Liver (tissue), 3 donors: ENCODE measurements around the gene FANCE.

Experiments used
- CTCF ChIP-seq: fragments of 150-350 bp; IDR thresholded peaks from 2 replicates; pipeline ENCODE4 v1.5.1; 2017; ENCODE audit warnings: improper control_type of control experiment, low read depth, low read length; ENCODE audit not compliant: missing input control
- GABPA ChIP-seq, 2 donors: IDR thresholded peaks in 1 of 2; conservative IDR thresholded peaks in 1 of 2; 2 replicates each; pipeline ENCODE4 v1.6.1; 2016; ENCODE audit warnings: antibody characterized with exemption in 2 of 2, mild to moderate bottlenecking in 1 of 2, moderate library complexity in 1 of 2
- JUND ChIP-seq, 2 donors: IDR thresholded peaks; 2 replicates each; pipeline ENCODE4 v1.6.1; 2016; ENCODE audit warnings: antibody characterized with exemption in 2 of 2
- NR2F2 ChIP-seq: IDR thresholded peaks from 2 replicates; pipeline ENCODE4 v1.6.1; 2016; ENCODE audit warnings: antibody characterized with exemption
- RXRA ChIP-seq, 2 donors: IDR thresholded peaks; 2 replicates each; pipeline ENCODE4 v1.6.1; 2017 to 2018; ENCODE audit warnings: antibody characterized with exemption in 2 of 2, mild to moderate bottlenecking in 1 of 2
- SP1 ChIP-seq: IDR thresholded peaks from 2 replicates; pipeline ENCODE4 v1.6.1; 2018; ENCODE audit warnings: antibody characterized with exemption, mild to moderate bottlenecking
- TAF1 ChIP-seq: conservative IDR thresholded peaks from 2 replicates; pipeline ENCODE4 v1.6.1; 2016; ENCODE audit warnings: antibody characterized with exemption, mild to moderate bottlenecking
- YY1 ChIP-seq: IDR thresholded peaks from 2 replicates; pipeline ENCODE4 v1.6.1; 2016; ENCODE audit warnings: antibody characterized with exemption, mild to moderate bottlenecking
- TF ChIP-seq, protein P1 (sequence below): IDR thresholded peaks from 2 replicates; pipeline ENCODE4 v1.6.1; 2016; ENCODE audit warnings: antibody characterized with exemption
- TF ChIP-seq, protein P2 (sequence below): IDR thresholded peaks from 2 replicates; pipeline ENCODE4 v1.6.1; 2016; ENCODE audit warnings: antibody characterized with exemption, mild to moderate bottlenecking
- TF ChIP-seq, protein P3 (sequence below): IDR thresholded peaks from 2 replicates; pipeline ENCODE4 v1.6.1; 2016; ENCODE audit warnings: antibody characterized with exemption
- TF ChIP-seq, protein P4 (sequence below): IDR thresholded peaks from 2 replicates; pipeline ENCODE4 v1.6.1; 2016; ENCODE audit warnings: antibody characterized with exemption
- donor health status: healthy.
- donor health status: healthy.

DNA sequence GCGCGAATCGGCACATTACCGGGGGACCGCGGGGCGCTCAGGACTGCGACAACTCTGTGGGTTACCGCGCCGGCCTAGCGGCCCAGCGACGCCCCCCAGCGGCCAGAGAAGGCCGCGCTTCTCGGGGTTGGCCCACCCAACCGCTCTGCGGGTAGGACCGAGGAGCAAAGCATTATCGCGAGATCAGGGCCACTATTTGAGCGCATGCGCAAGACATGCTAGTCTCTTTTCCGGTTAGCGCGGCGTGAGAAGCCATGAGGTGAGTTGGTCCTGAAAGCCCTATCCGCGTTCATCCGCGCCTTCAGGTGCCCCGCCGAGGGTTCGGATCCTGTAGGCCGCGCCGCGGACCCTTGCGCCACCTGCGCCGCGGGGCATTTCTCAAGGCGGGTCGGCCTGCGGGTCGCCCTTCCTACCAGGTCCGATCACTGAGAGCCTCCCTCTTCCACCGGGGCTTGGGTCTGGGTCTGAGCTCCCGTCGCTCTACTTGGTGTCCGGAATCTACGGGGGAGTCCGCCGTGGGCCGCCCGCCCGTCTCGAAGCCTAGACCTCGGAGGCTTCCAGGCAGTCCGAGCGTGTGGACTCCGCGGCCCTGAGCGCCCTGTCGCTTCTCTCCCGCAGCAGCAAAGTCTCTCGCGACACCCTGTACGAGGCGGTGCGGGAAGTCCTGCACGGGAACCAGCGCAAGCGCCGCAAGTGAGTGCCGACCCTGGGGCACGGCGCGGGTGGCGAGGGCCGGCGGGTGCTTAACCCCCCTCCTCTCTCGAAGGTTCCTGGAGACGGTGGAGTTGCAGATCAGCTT, 16.2 kb downstream of the FANCE start, which contains the start of gene RPL10A:
- peak; percentile 98 for TF ChIP-seq CTCF
- TF ChIP-seq, protein P1, sequence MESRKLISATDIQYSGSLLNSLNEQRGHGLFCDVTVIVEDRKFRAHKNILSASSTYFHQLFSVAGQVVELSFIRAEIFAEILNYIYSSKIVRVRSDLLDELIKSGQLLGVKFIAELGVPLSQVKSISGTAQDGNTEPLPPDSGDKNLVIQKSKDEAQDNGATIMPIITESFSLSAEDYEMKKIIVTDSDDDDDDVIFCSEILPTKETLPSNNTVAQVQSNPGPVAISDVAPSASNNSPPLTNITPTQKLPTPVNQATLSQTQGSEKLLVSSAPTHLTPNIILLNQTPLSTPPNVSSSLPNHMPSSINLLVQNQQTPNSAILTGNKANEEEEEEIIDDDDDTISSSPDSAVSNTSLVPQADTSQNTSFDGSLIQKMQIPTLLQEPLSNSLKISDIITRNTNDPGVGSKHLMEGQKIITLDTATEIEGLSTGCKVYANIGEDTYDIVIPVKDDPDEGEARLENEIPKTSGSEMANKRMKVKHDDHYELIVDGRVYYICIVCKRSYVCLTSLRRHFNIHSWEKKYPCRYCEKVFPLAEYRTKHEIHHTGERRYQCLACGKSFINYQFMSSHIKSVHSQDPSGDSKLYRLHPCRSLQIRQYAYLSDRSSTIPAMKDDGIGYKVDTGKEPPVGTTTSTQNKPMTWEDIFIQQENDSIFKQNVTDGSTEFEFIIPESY = peak; percentile 99
- TF ChIP-seq, protein P2, sequence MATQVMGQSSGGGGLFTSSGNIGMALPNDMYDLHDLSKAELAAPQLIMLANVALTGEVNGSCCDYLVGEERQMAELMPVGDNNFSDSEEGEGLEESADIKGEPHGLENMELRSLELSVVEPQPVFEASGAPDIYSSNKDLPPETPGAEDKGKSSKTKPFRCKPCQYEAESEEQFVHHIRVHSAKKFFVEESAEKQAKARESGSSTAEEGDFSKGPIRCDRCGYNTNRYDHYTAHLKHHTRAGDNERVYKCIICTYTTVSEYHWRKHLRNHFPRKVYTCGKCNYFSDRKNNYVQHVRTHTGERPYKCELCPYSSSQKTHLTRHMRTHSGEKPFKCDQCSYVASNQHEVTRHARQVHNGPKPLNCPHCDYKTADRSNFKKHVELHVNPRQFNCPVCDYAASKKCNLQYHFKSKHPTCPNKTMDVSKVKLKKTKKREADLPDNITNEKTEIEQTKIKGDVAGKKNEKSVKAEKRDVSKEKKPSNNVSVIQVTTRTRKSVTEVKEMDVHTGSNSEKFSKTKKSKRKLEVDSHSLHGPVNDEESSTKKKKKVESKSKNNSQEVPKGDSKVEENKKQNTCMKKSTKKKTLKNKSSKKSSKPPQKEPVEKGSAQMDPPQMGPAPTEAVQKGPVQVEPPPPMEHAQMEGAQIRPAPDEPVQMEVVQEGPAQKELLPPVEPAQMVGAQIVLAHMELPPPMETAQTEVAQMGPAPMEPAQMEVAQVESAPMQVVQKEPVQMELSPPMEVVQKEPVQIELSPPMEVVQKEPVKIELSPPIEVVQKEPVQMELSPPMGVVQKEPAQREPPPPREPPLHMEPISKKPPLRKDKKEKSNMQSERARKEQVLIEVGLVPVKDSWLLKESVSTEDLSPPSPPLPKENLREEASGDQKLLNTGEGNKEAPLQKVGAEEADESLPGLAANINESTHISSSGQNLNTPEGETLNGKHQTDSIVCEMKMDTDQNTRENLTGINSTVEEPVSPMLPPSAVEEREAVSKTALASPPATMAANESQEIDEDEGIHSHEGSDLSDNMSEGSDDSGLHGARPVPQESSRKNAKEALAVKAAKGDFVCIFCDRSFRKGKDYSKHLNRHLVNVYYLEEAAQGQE = peak; percentile 96
- peak in 1 of 2 donors; percentile 16 for TF ChIP-seq RXRA (IDR thresholded peaks at IDR 0.05)
- peak; percentile 9 for TF ChIP-seq NR2F2
- TF ChIP-seq YY1 = peak; percentile 82
- peak; percentile 62 for TF ChIP-seq SP1
- no peak for TF ChIP-seq JUND (IDR thresholded peaks at IDR 0.05)
- TF ChIP-seq GABPA (IDR thresholded peaks at IDR 0.05 in 1 of 2, conservative IDR thresholded peaks at IDR 0.05 in 1 of 2) = peak in 1 of 2 donors; percentile 22
- TF ChIP-seq, protein P3, sequence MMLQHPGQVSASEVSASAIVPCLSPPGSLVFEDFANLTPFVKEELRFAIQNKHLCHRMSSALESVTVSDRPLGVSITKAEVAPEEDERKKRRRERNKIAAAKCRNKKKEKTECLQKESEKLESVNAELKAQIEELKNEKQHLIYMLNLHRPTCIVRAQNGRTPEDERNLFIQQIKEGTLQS = no peak
- TF ChIP-seq, protein P4, sequence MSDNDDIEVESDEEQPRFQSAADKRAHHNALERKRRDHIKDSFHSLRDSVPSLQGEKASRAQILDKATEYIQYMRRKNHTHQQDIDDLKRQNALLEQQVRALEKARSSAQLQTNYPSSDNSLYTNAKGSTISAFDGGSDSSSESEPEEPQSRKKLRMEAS = peak; percentile 82
- TF ChIP-seq TAF1 = peak; percentile 98
